Heart right ventricle (tissue), 16 donors: ENCODE measurements around the gene SV2B. TPM values are rescaled to one million over a fixed set of nuclear protein-coding genes. Genes with fewer than 3 reads are reported as not detected.
A peak's percentile ranks its signal among the peaks of the same experiment; 100 is the strongest.
"Not testable (repeated sequence)": the region's sequence is repeated elsewhere in the genome, so short reads cannot be mapped to it uniquely, and the experiment has no call there.

Experiments
- ATAC-seq, 8 donors: fragments of 200-7000 bp; cut with Tn5 transposase; one replicate each; pipeline ENCODE4 v1.9.1; 2020; ENCODE audit warnings: mild to moderate bottlenecking in 8 of 8, moderate library complexity in 8 of 8, moderate number of reproducible peaks in 1 of 8
- DNase-seq, 2 donors: peaks; one replicate each; pipeline ENCODE4 v3.0.0-alpha.2; 2020
- H3K27ac ChIP-seq, 10 donors: fragments of 200-600 bp; sonication (generic) in 2 of 10; one replicate each; pipeline versions ENCODE4 v1.5.0 to v1.8.0; 2020 to 2022; ENCODE audit warnings: mild to moderate bottlenecking in 3 of 10
- H3K27me3 ChIP-seq, 7 donors: fragments of 200-600 bp; one replicate each; pipeline ENCODE4 v1.8.0; 2021 to 2022; ENCODE audit warnings: mild to moderate bottlenecking in 2 of 7
- H3K36me3 ChIP-seq, 9 donors: fragments of 200-600 bp; sonication (generic) in 1 of 9; one replicate each; pipeline versions ENCODE4 v1.5.0 to v1.8.0; 2020 to 2022; ENCODE audit warnings: mild to moderate bottlenecking in 2 of 9
- H3K4me1 ChIP-seq, 9 donors: fragments of 200-600 bp; sonication (generic) in 1 of 9; one replicate each; pipeline versions ENCODE4 v1.5.0 to v1.8.0; 2020 to 2022; ENCODE audit warnings: mild to moderate bottlenecking in 4 of 9
- H3K4me3 ChIP-seq, 10 donors: fragments of 200-600 bp; sonication (generic) in 2 of 10; one replicate each; pipeline versions ENCODE4 v1.5.0 to v1.8.0; 2020 to 2022; ENCODE audit warnings: mild to moderate bottlenecking in 7 of 10, moderate library complexity in 2 of 10
- H3K9me3 ChIP-seq, 11 donors: fragments of 200-600 bp in 10 of 11; sonication (generic) in 2 of 11; one replicate each; pipeline versions ENCODE4 v1.5.0 to v1.8.0; 2013 to 2022; ENCODE audit warnings: mild to moderate bottlenecking in 2 of 11, control low read depth in 1 of 11, moderate library complexity in 1 of 11
- CTCF ChIP-seq, 9 donors: fragments of 200-600 bp; sonication (generic) in 2 of 9; IDR thresholded peaks; one replicate each; pipeline versions ENCODE4 v1.5.0 to v1.8.0; 2021 to 2022; ENCODE audit warnings: antibody characterized with exemption in 9 of 9, mild to moderate bottlenecking in 5 of 9, moderate library complexity in 1 of 9
- WGBS, 2 donors: extraction: QIAGEN DNeasy Blood & Tissue Kit; methylation state at CpG; one replicate each; pipeline ENCODE4 v1.1.7; 2013; ENCODE audit warnings: inconsistent platforms in 1 of 2; 5-methylcytosine and 5-hydroxymethylcytosine counted together
- intact Hi-C, 10 donors: fragments of 100-400 bp; cut with DNase I; formaldehyde crosslinking; loops; one replicate each; pipeline versions ENCODE4 v1.11.1 to v1.14.2; 2022
- polyA plus RNA-seq, 2 donors: library from polyadenylated mRNA; stranded (reverse); fragments of 200-250 nt; gene quantifications; one replicate each; pipeline ENCODE4 v1.2.3, GENCODE V29; 2013
- total RNA-seq, 10 donors: library from RNA; stranded (reverse); fragmentation: NEBNext Ultra II Directional in 3 of 10; extraction: Animal tissue kit (Norgen Biotek cat#: 25700) in 3 of 10; gene quantifications; one replicate each; pipeline versions ENCODE4 v1.2.1 to v1.2.4, GENCODE V29; 2021 to 2023
- donor health status: Arrhythmogenic right ventricular cardiomyopathy.
- donor health status: ischemic (EF 13 %, LVEDD 7.1; RV severe dilation, severe dysfunction).
- donor health status: healthy with polysubstance abuse.
- donor health status: DM: no; HTN: yes; CAD: no.
- donor health status: DM: no; HTN: no; CAD: no.
- donor health status: ischemic (EF 25% LVEDD 6.9; RV normal size, moderate dysfunction).
- donor health status: ischemic (EF 25% LVEDD 5.7; RV mildly dilated, moderate dysfunction).
- donor health status: healthy.
- donor health status: DM: yes; HTN: yes; CAD: no.
- donor health status: Ischemic cardiomyopathy.
- donor health status: ischemic (EF 35%, LVEDD 5.7; RV mildly dilated, moderate dysfunction).
- donor health status: nonischemic (EF 11% LVEDD 7.7; RV severe dilation, severe dysfunction).
- donor health status: DM: yes; HTN: yes; CAD: no.
- donor health status: PGD.
- donor health status: ischemic (EF 29% LVEDD 5.4; RV normal size, mild dysfunction).
- donor health status: nonischemic (EF 23%, LVEDD 6.1; RV moderate dilation, normal function).

The SV2B gene
- total and polyA plus RNA-seq, 12 donors: 0.29 to 15.7 (median 1.5) TPM

- 65 to 72% methylated on average over 7 of the region's 7 CpGs for WGBS, 2 donors
- no peak overlapping the region for H3K27ac ChIP-seq
- no peaks in the 10 kb centered on the region for H3K4me1 ChIP-seq
Measured at GRCh38 chr15:91342097-91342496, 242.0 kb downstream of the SV2B start.

GRCh38 chr15:91344912-91345311, 244.9 kb downstream of the SV2B start:
- H3K9me3 ChIP-seq, DNase-seq, H3K36me3 ChIP-seq, intact Hi-C loops, ATAC-seq, H3K4me3 ChIP-seq, H3K27ac ChIP-seq, H3K4me1 ChIP-seq: not testable (repeated sequence)
- peaks cover 0 to 18% (median 5%) of the 10 kb centered on the region in 7 donors for H3K27me3 ChIP-seq
- WGBS, 2 donors: 78 to 88% methylated on average over 3 of the region's 3 CpGs

More at GRCh38 chr15:91342097-91342496, 242.0 kb downstream of the SV2B start:
- no peak overlapping the region for H3K4me3 ChIP-seq
- ATAC-seq: no peak
- no peak for DNase-seq
- peaks cover 0 to 19% (median 5%) of the 10 kb centered on the region in 7 donors for H3K27me3 ChIP-seq
- H3K36me3 ChIP-seq: no peaks in the 10 kb centered on the region
- H3K9me3 ChIP-seq: peaks cover 0 to 3% (median 0%) of the 10 kb centered on the region in 11 donors
- intact Hi-C loops: no loop called here
- TF ChIP-seq CTCF (IDR thresholded peaks at IDR 0.05): no peak

- no peak for ATAC-seq
- Histone ChIP-seq H3K27me3 (peaks cover 0 to 14% (median 5%) of the 10 kb centered on the region in 7 donors), H3K36me3 (no peaks in the 10 kb centered on the region), H3K9me3 (peaks cover 0 to 3% (median 0%) of the 10 kb centered on the region in 11 donors), H3K27ac (no peak overlapping the region), H3K4me3 (no peak overlapping the region), H3K4me1 (peaks cover 0 to 5% (median 0%) of the 10 kb centered on the region in 9 donors)
- 75 to 78% methylated on average over 5 of the region's 5 CpGs for WGBS, 2 donors
- intact Hi-C loops: no loop called here
- TF ChIP-seq CTCF (IDR thresholded peaks at IDR 0.05): no peak
- DNase-seq: no peak
Measured at GRCh38 chr15:91345736-91346135, 245.7 kb downstream of the SV2B start.

DNA sequence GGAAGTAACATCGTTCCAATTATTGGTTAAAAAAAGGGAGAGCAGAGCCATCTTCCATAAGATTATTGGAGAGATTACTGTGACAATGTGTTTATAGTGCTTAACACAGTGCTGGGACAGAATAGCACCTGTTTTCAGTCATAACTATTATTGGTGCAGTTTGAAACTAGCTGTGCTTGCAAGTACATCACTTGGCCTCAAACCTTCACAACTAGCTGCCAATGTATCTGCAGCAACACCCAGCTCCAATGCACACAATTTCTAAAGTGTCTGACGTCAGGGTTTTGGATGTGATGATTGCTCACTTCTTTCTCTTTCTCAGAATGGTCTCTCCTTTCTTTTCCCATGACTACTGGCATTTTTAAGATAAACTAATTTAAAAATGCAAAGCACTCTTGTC, 246.2 kb downstream of the SV2B start:
- Histone ChIP-seq H3K27me3 (peaks cover 0 to 10% (median 3%) of the 10 kb centered on the region in 7 donors), H3K4me1 (peaks cover 0 to 5% (median 0%) of the 10 kb centered on the region in 9 donors), H3K36me3 (no peaks in the 10 kb centered on the region), H3K9me3 (peaks cover 0 to 3% (median 0%) of the 10 kb centered on the region in 11 donors), H3K4me3 (no peak overlapping the region), H3K27ac (no peak overlapping the region)
- TF ChIP-seq CTCF (IDR thresholded peaks at IDR 0.05): no peak
- intact Hi-C loops: no loop called here
- 56 to 61% methylated on average over 2 of the region's 2 CpGs for WGBS, 2 donors
- DNase-seq: no peak
- peak in 3 of 8 donors; percentile 37 to 76 (median 53) for ATAC-seq

DNA sequence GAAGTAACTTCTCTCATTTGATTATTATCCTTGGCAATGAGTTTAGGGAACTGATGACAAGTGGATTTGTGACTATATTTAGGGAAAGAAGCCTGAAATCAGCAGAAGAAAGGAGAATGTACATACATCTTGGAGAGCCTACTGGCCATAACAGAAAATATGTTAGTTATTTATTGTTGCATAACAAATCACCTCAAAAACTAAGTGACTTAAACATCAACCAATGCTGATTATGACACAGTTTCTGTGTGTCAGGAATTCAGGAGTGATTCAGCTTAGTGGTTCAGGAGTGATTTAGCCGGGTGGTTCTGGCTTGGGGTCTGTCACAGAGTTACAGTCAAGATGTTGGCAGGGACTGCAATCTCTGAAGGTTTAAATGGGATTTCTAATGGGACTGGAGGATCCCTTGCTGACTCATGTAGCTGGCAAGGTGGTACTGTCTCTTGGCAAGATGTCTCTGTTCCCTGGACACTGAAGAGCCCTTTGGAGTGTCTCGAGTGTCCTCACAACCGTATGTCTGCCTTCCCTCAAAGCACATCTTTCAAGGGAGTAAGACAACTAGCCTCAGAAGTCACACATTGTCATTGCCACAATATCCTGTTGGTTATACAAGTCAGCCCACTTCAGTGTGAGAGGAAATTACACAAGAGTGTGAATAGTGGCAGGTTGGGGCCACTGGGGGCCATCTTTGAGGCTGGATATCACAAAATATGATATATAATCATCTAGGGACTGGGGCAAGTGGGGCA, 248.9 kb downstream of the SV2B start:
- Histone ChIP-seq H3K36me3 (no peaks in the 10 kb centered on the region), H3K27me3 (no peaks in the 10 kb centered on the region), H3K4me3 (no peak overlapping the region), H3K4me1 (peaks cover 0 to 5% (median 0%) of the 10 kb centered on the region in 9 donors), H3K9me3 (peaks cover 0 to 3% (median 0%) of the 10 kb centered on the region in 11 donors), H3K27ac (no peak overlapping the region)
- DNase-seq (no peak), ATAC-seq (peak in 1 of 8 donors; percentile 25)
- WGBS, 2 donors: 43 to 49% methylated on average over 3 of the region's 3 CpGs
- no peak for TF ChIP-seq CTCF (IDR thresholded peaks at IDR 0.05)
- intact Hi-C loops: no loop called here
